HEK293 (cell line): ENCODE results near the gene CLMN.
A peak's percentile ranks its signal among the peaks of the same experiment; 100 is the strongest.

Source experiments
- CTCF ChIA-PET: fragments of 350-600 bp; formaldehyde crosslinking; extraction: SDS; loops from one replicate; lab custom pipeline; 2021; ENCODE audit warnings: antibody characterized with exemption; lab: Yijun Ruan, JAX
- POLR2A ChIA-PET: fragments of 300-600 bp; formaldehyde crosslinking; extraction: SDS; loops from one replicate; lab custom pipeline; 2020; ENCODE audit warnings: antibody characterized with exemption, inconsistent platforms; lab: Yijun Ruan, JAX
- H3K27ac ChIP-seq: fragments of 200-500 bp; sonication (Bioruptor generic); 2 replicates; pipeline ENCODE4 v1.5.1; 2014; ENCODE audit warnings: low read depth, low read length, control low read depth, inconsistent platforms; ENCODE audit errors: extremely low read depth
- H3K36me3 ChIP-seq, 2 experiments: fragments of 200-500 bp in 1 of 2; sonication (Bioruptor generic) in 1 of 2; 1 replicate in 1 of 2; 2 replicates in 1 of 2; pipeline ENCODE4 v1.5.1; 2014 to 2017; ENCODE audit warnings: inconsistent platforms in 2 of 2, low read length in 2 of 2; ENCODE audit not compliant: control insufficient read depth in 2 of 2, insufficient read depth in 1 of 2
- H3K4me1 ChIP-seq: fragments of 200-500 bp; sonication (Bioruptor generic); 2 replicates; pipeline ENCODE4 v1.5.1; 2014; ENCODE audit warnings: mild to moderate bottlenecking, low read length, inconsistent platforms; ENCODE audit not compliant: control insufficient read depth, insufficient read depth
- H3K4me3 ChIP-seq: 2 replicates; pipeline ENCODE4 v1.5.1; 2011; ENCODE audit warnings: low read depth, mild to moderate bottlenecking, control low read depth, low read length, moderate library complexity
- H3K9me3 ChIP-seq: fragments of 200-500 bp; sonication (Bioruptor generic); 2 replicates; pipeline ENCODE4 v1.5.1; 2014; ENCODE audit warnings: low read depth, low read length, inconsistent platforms; ENCODE audit not compliant: control insufficient read depth, insufficient read depth
- GLI2 ChIP-seq: fragments of 450-650 bp; formaldehyde crosslinking; IDR thresholded peaks from 2 replicates; pipeline ENCODE4; 2017; ENCODE audit warnings: missing biosample characterization, missing genetic modification characterization, low read depth, borderline replicate concordance
- KLF1 ChIP-seq: fragments of 450-650 bp; formaldehyde crosslinking; IDR thresholded peaks from 2 replicates; pipeline ENCODE4 v1.5.1; 2016; ENCODE audit warnings: missing biosample characterization, missing genetic modification characterization
- PRDM1 ChIP-seq: fragments of 450-650 bp; formaldehyde crosslinking; IDR thresholded peaks from 2 replicates; pipeline ENCODE4; 2016; ENCODE audit warnings: missing biosample characterization, missing genetic modification characterization
- SALL2 ChIP-seq: fragments of 450-650 bp; formaldehyde crosslinking; IDR thresholded peaks from 2 replicates; pipeline ENCODE4 v1.5.0; 2017; ENCODE audit warnings: missing biosample characterization, mild to moderate bottlenecking, missing genetic modification characterization, borderline replicate concordance
- SCRT1 ChIP-seq: fragments of 450-650 bp; formaldehyde crosslinking; IDR thresholded peaks from 2 replicates; pipeline ENCODE4 v1.5.1; 2016; ENCODE audit warnings: missing biosample characterization, missing genetic modification characterization, borderline replicate concordance
- SP3 ChIP-seq: fragments of 450-650 bp; formaldehyde crosslinking; IDR thresholded peaks from 2 replicates; pipeline ENCODE4 v1.5.1; 2016; ENCODE audit warnings: missing biosample characterization, missing genetic modification characterization
- TCF7L2 ChIP-seq: IDR thresholded peaks from 2 replicates; pipeline ENCODE4 v1.6.1; 2011; ENCODE audit warnings: low read depth, mild to moderate bottlenecking, inconsistent platforms, low read length, moderate library complexity, borderline replicate concordance
- WT1 ChIP-seq: fragments of 450-650 bp; formaldehyde crosslinking; IDR thresholded peaks from 2 replicates; pipeline ENCODE4 v1.5.1; 2016; ENCODE audit warnings: missing biosample characterization, missing genetic modification characterization
- ZFHX2 ChIP-seq: fragments of 450-650 bp; formaldehyde crosslinking; conservative IDR thresholded peaks from 2 replicates; pipeline ENCODE4 v1.5.1; 2016; ENCODE audit warnings: missing biosample characterization, missing genetic modification characterization
- ZFP3 ChIP-seq: fragments of 450-650 bp; formaldehyde crosslinking; IDR thresholded peaks from 2 replicates; pipeline ENCODE4 v1.5.1; 2016; ENCODE audit warnings: low read depth, missing biosample characterization, missing genetic modification characterization
- ZFP41 ChIP-seq: fragments of 450-650 bp; formaldehyde crosslinking; IDR thresholded peaks from 2 replicates; pipeline ENCODE4 v1.5.1; 2016; ENCODE audit warnings: missing biosample characterization, missing genetic modification characterization, borderline replicate concordance
- ZNF140 ChIP-seq: fragments of 450-650 bp; formaldehyde crosslinking; IDR thresholded peaks from 2 replicates; pipeline ENCODE4 v1.5.1; 2016; ENCODE audit warnings: missing biosample characterization, missing genetic modification characterization
- ZNF169 ChIP-seq: fragments of 450-650 bp; formaldehyde crosslinking; IDR thresholded peaks from 2 replicates; pipeline ENCODE4 v1.5.1; 2016; ENCODE audit warnings: missing biosample characterization, missing genetic modification characterization
- ZNF335 ChIP-seq: fragments of 450-650 bp; formaldehyde crosslinking; conservative IDR thresholded peaks from 2 replicates; pipeline ENCODE4 v1.5.1; 2016; ENCODE audit warnings: missing biosample characterization, missing genetic modification characterization
- ZNF37A ChIP-seq: fragments of 450-650 bp; IDR thresholded peaks from 2 replicates; pipeline ENCODE4 v1.5.1; 2018; ENCODE audit warnings: missing biosample characterization, missing genetic modification characterization
- ZNF416 ChIP-seq: fragments of 450-650 bp; formaldehyde crosslinking; IDR thresholded peaks from 2 replicates; pipeline ENCODE4 v1.5.1; 2016; ENCODE audit warnings: missing biosample characterization, missing genetic modification characterization
- ZNF514 ChIP-seq: fragments of 450-650 bp; formaldehyde crosslinking; IDR thresholded peaks from 2 replicates; pipeline ENCODE4 v1.5.1; 2016; ENCODE audit warnings: missing biosample characterization, missing genetic modification characterization
- ZNF530 ChIP-seq: fragments of 450-650 bp; formaldehyde crosslinking; IDR thresholded peaks from 2 replicates; pipeline ENCODE4 v1.5.1; 2016; ENCODE audit warnings: low read depth, missing biosample characterization, missing genetic modification characterization
- ZNF561 ChIP-seq: fragments of 450-650 bp; IDR thresholded peaks from 2 replicates; pipeline ENCODE4 v1.5.1; 2018; ENCODE audit warnings: missing biosample characterization, missing genetic modification characterization, borderline replicate concordance
- ZNF621 ChIP-seq: fragments of 450-650 bp; formaldehyde crosslinking; IDR thresholded peaks from 2 replicates; pipeline ENCODE4 v1.5.1; 2017; ENCODE audit warnings: missing biosample characterization, missing genetic modification characterization
- ZNF658 ChIP-seq: fragments of 450-650 bp; formaldehyde crosslinking; IDR thresholded peaks from 2 replicates; pipeline ENCODE4; 2016; ENCODE audit warnings: missing biosample characterization, missing genetic modification characterization
- ZNF792 ChIP-seq: fragments of 450-650 bp; formaldehyde crosslinking; IDR thresholded peaks from 2 replicates; pipeline ENCODE4 v1.5.1; 2016; ENCODE audit warnings: missing biosample characterization, missing genetic modification characterization
- ZNF830 ChIP-seq: fragments of 450-650 bp; IDR thresholded peaks from 2 replicates; pipeline ENCODE4 v1.5.0; 2018; ENCODE audit warnings: missing biosample characterization, missing genetic modification characterization, low read depth, mild to moderate bottlenecking, moderate library complexity
- TF ChIP-seq, protein P1 (sequence below): sonication (generic); formaldehyde crosslinking; IDR thresholded peaks from 2 replicates; pipeline ENCODE4 v1.8.1; 2022; ENCODE audit warnings: mild to moderate bottlenecking, moderate library complexity, missing genetic modification reagents
- TF ChIP-seq, protein P2 (sequence below): fragments of 450-650 bp; formaldehyde crosslinking; IDR thresholded peaks from 2 replicates; pipeline ENCODE4 v1.5.1; 2017; ENCODE audit warnings: missing biosample characterization, missing genetic modification characterization
- TF ChIP-seq, protein P3 (sequence below): fragments of 450-650 bp; formaldehyde crosslinking; IDR thresholded peaks from 2 replicates; pipeline ENCODE4 v1.5.1; 2016; ENCODE audit warnings: missing biosample characterization, missing genetic modification characterization
- TF ChIP-seq, protein P4 (sequence below): fragments of 450-650 bp; formaldehyde crosslinking; IDR thresholded peaks from 2 replicates; pipeline ENCODE4 v1.5.1; 2016; ENCODE audit warnings: missing biosample characterization, missing genetic modification characterization
- TF ChIP-seq, protein P5 (sequence below): fragments of 450-650 bp; formaldehyde crosslinking; IDR thresholded peaks from 2 replicates; pipeline ENCODE4 v1.5.1; 2017; ENCODE audit warnings: missing biosample characterization, missing genetic modification characterization
- TF ChIP-seq, protein P6 (sequence below): fragments of 450-650 bp; formaldehyde crosslinking; IDR thresholded peaks from 2 replicates; pipeline ENCODE4 v1.5.1; 2016; ENCODE audit warnings: missing biosample characterization, missing genetic modification characterization

The CLMN gene

DNA sequence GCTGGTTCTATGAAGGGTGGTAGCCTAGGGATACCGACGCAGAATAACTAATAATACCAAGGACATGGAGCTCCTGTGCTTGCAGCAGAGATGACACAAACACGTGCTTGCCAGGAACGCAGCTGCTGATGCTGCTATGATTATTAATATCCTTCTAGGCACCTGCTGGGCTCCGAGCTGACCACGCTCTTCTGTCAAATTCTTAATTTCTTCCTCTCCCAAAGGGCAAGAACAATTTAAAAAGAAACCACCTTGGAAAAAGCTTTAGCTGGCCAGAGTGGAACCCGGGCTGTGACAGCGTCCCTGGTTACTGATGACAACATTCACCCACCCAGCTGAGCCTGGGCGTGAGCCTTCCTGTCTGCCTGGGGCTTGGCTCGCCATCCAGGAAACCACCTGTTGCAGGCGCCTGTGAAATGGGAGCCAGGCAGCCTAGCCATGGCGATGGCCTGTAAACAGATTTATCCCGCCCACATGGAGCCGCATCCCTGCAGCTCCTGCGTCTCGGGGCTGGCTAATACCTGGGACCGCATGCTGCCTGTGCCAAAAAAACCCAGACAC lies 28.8 kb downstream of the CLMN start (continued):
- TF ChIP-seq ZNF416 (tag by site-specific recombination): no peak
- TF ChIP-seq SP3 (tag by site-specific recombination): no peak
- TF ChIP-seq, protein P1, sequence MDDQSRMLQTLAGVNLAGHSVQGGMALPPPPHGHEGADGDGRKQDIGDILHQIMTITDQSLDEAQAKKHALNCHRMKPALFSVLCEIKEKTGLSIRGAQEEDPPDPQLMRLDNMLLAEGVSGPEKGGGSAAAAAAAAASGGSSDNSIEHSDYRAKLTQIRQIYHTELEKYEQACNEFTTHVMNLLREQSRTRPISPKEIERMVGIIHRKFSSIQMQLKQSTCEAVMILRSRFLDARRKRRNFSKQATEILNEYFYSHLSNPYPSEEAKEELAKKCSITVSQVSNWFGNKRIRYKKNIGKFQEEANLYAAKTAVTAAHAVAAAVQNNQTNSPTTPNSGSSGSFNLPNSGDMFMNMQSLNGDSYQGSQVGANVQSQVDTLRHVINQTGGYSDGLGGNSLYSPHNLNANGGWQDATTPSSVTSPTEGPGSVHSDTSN (CRISPR knock-in tag): no peak
- no peak for TF ChIP-seq ZNF621 (tag by site-specific recombination)
- no peak for TF ChIP-seq GLI2
- TF ChIP-seq, protein P2, sequence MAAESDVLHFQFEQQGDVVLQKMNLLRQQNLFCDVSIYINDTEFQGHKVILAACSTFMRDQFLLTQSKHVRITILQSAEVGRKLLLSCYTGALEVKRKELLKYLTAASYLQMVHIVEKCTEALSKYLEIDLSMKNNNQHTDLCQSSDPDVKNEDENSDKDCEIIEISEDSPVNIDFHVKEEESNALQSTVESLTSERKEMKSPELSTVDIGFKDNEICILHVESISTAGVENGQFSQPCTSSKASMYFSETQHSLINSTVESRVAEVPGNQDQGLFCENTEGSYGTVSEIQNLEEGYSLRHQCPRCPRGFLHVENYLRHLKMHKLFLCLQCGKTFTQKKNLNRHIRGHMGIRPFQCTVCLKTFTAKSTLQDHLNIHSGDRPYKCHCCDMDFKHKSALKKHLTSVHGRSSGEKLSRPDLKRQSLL (tag by site-specific recombination): no peak
- TF ChIP-seq ZFP41: no peak
- no peak for TF ChIP-seq TCF7L2
- TF ChIP-seq ZNF530 (tag by site-specific recombination): no peak
- TF ChIP-seq ZNF830 (tag by site-specific recombination): no peak
- TF ChIP-seq ZNF37A (tag by site-specific recombination): no peak
- TF ChIP-seq SALL2 (tag by site-specific recombination): no peak
- TF ChIP-seq ZFHX2 (tag by site-specific recombination): peak; percentile 46; the same call in 1 of the 2 replicates
- TF ChIP-seq, protein P3, sequence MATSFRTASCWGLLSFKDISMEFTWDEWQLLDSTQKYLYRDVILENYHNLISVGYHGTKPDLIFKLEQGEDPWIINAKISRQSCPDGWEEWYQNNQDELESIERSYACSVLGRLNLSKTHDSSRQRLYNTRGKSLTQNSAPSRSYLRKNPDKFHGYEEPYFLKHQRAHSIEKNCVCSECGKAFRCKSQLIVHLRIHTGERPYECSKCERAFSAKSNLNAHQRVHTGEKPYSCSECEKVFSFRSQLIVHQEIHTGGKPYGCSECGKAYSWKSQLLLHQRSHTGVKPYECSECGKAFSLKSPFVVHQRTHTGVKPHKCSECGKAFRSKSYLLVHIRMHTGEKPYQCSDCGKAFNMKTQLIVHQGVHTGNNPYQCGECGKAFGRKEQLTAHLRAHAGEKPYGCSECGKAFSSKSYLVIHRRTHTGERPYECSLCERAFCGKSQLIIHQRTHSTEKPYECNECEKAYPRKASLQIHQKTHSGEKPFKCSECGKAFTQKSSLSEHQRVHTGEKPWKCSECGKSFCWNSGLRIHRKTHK (tag by site-specific recombination): no peak
- no peak for TF ChIP-seq ZFP3 (tag by site-specific recombination)
- TF ChIP-seq ZNF792: no peak
- TF ChIP-seq ZNF335: 0 out of 2 replicates have a peak, but pooled peaks have one; percentile 12
- no peak for TF ChIP-seq ZNF140
- no peak for TF ChIP-seq PRDM1 (tag by site-specific recombination)
- TF ChIP-seq ZNF658 (tag by site-specific recombination): no peak
- peak; percentile 86 for TF ChIP-seq KLF1 (tag by site-specific recombination)
- peak; percentile 95 for TF ChIP-seq SCRT1
- TF ChIP-seq, protein P4, sequence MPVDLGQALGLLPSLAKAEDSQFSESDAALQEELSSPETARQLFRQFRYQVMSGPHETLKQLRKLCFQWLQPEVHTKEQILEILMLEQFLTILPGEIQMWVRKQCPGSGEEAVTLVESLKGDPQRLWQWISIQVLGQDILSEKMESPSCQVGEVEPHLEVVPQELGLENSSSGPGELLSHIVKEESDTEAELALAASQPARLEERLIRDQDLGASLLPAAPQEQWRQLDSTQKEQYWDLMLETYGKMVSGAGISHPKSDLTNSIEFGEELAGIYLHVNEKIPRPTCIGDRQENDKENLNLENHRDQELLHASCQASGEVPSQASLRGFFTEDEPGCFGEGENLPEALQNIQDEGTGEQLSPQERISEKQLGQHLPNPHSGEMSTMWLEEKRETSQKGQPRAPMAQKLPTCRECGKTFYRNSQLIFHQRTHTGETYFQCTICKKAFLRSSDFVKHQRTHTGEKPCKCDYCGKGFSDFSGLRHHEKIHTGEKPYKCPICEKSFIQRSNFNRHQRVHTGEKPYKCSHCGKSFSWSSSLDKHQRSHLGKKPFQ (tag by site-specific recombination): no peak
- no peak for TF ChIP-seq WT1

DNA sequence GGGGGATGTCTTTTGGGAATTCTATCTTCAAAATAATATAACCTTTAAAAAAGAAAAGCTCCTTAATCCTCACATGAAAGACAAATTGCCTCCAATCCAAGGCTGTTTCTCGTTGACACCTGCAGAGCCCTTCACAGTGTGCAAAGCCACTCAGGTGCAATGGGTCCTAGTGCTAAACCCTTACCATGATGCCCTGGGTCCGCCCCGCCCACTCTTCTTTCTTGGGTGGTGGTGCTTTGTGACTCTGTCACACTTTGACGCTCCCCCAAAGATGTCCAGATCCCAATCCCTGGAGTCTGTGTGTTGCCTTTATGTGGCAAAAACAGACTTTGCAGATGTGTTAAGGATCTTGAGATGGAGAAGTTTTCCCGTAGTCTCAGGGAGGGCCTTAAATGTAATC lies 29.7 kb downstream of the CLMN start:
- no peaks in the 10 kb centered on the region for H3K36me3 ChIP-seq
- H3K4me3 ChIP-seq: no peak overlapping the region
- ChIA-PET CTCF (interaction anchor here (1.2 kb wide), 1 partner anchor 11 kb away, joined by 3 read pairs; no protein-coding TSS in a partner anchor), POLR2A (no interaction called here)
- H3K4me1 ChIP-seq: peaks cover 6% of the 10 kb centered on the region
- no peaks in the 10 kb centered on the region for H3K9me3 ChIP-seq
- H3K27ac ChIP-seq: no peak overlapping the region
- TF ChIP-seq, protein P4 (tag by site-specific recombination): no peak
- TF ChIP-seq ZNF514 (tag by site-specific recombination) (no peak), ZNF169 (tag by site-specific recombination) (no peak), ZNF561 (tag by site-specific recombination) (no peak)
- TF ChIP-seq, protein P5, sequence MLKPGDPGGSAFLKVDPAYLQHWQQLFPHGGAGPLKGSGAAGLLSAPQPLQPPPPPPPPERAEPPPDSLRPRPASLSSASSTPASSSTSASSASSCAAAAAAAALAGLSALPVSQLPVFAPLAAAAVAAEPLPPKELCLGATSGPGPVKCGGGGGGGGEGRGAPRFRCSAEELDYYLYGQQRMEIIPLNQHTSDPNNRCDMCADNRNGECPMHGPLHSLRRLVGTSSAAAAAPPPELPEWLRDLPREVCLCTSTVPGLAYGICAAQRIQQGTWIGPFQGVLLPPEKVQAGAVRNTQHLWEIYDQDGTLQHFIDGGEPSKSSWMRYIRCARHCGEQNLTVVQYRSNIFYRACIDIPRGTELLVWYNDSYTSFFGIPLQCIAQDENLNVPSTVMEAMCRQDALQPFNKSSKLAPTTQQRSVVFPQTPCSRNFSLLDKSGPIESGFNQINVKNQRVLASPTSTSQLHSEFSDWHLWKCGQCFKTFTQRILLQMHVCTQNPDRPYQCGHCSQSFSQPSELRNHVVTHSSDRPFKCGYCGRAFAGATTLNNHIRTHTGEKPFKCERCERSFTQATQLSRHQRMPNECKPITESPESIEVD (tag by site-specific recombination): no peak
- TF ChIP-seq, protein P6, sequence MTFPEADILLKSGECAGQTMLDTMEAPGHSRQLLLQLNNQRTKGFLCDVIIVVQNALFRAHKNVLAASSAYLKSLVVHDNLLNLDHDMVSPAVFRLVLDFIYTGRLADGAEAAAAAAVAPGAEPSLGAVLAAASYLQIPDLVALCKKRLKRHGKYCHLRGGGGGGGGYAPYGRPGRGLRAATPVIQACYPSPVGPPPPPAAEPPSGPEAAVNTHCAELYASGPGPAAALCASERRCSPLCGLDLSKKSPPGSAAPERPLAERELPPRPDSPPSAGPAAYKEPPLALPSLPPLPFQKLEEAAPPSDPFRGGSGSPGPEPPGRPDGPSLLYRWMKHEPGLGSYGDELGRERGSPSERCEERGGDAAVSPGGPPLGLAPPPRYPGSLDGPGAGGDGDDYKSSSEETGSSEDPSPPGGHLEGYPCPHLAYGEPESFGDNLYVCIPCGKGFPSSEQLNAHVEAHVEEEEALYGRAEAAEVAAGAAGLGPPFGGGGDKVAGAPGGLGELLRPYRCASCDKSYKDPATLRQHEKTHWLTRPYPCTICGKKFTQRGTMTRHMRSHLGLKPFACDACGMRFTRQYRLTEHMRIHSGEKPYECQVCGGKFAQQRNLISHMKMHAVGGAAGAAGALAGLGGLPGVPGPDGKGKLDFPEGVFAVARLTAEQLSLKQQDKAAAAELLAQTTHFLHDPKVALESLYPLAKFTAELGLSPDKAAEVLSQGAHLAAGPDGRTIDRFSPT (tag by site-specific recombination): no peak
